Body of pancreas (tissue), 4 donors: ENCODE measurements around the gene NF1.

Experiments
- POLR2A ChIP-seq, 3 donors: fragments of 450-650 bp; IDR thresholded peaks; one replicate each; pipeline ENCODE4 v1.6.1; 2016; ENCODE audit warnings: antibody characterized with exemption in 3 of 3, mild to moderate bottlenecking in 2 of 3
- TF ChIP-seq, protein P1 (sequence below), 7 experiments: fragments of 450-650 bp in 4 of 7; fragments of 200-600 bp in 3 of 7; sonication (generic) in 3 of 7; IDR thresholded peaks; one replicate each; pipeline ENCODE4 v1.5.1; 2016 to 2019; ENCODE audit warnings: antibody characterized with exemption in 7 of 7

DNA sequence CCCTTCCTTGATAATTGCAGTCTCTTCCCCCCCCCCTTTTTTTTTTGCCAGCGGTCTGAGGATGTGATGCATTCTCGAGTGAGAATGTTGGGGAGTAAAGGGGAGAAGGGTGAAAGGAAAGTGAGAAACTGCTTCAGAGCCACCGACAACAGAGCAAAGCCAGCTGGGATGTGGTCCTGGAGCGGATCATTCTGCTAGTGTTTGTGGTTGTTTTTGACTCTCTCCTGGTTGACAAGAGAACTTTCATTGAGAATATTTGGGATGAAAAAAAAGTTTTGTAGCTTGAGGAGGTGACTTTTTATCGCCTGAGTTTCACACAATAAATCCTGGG, 1.3 kb downstream of the NF1 start:
- TF ChIP-seq, protein P1, sequence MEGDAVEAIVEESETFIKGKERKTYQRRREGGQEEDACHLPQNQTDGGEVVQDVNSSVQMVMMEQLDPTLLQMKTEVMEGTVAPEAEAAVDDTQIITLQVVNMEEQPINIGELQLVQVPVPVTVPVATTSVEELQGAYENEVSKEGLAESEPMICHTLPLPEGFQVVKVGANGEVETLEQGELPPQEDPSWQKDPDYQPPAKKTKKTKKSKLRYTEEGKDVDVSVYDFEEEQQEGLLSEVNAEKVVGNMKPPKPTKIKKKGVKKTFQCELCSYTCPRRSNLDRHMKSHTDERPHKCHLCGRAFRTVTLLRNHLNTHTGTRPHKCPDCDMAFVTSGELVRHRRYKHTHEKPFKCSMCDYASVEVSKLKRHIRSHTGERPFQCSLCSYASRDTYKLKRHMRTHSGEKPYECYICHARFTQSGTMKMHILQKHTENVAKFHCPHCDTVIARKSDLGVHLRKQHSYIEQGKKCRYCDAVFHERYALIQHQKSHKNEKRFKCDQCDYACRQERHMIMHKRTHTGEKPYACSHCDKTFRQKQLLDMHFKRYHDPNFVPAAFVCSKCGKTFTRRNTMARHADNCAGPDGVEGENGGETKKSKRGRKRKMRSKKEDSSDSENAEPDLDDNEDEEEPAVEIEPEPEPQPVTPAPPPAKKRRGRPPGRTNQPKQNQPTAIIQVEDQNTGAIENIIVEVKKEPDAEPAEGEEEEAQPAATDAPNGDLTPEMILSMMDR (IDR thresholded peaks at IDR 0.05): no peak
- TF ChIP-seq POLR2A (IDR thresholded peaks at IDR 0.05): no peak
